GM12891 (cell line): Measurements from ENCODE around the gene CD300LF.

Experiments
- POLR2A ChIP-seq: IDR thresholded peaks from 2 replicates; pipeline ENCODE4 v1.6.1; 2011; ENCODE audit warnings: low read depth, low read length, control low read depth
- POLR2AphosphoS5 ChIP-seq: IDR thresholded peaks from 2 replicates; pipeline ENCODE4 v1.6.1; 2011; ENCODE audit warnings: low read depth, low read length, control low read depth
- POU2F2 ChIP-seq: IDR thresholded peaks from 2 replicates; pipeline ENCODE4 v1.6.1; 2011; ENCODE audit warnings: low read depth, mild to moderate bottlenecking, control low read depth, low read length, moderate library complexity
- TAF1 ChIP-seq: IDR thresholded peaks from 2 replicates; pipeline ENCODE4 v1.6.1; 2011; ENCODE audit warnings: low read depth, low read length, control low read depth

DNA sequence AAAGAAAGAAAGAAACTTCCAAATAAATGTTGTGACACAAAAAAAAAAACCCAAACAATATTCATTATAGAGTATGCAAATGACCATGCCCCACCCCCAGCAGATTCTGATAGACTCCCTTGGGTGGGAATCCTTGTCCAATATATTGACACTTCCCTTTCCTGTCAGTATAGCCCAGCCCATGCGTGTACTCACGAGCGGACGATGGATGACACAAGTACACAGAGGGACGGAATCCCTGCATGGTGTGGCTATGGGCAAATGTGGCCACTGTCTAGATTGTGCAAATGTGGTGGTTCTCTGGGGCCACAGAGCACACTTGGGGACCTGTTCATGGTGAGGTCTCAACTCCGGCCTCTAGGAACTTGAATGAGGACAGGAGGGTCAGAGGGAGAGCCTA lies 27.4 kb upstream of the CD300LF start:
- TF ChIP-seq POLR2AphosphoS5 (no peak), POLR2A (no peak), TAF1 (no peak), POU2F2 (no peak)
